ENCODE measurements around the gene CCDC148.

DNA sequence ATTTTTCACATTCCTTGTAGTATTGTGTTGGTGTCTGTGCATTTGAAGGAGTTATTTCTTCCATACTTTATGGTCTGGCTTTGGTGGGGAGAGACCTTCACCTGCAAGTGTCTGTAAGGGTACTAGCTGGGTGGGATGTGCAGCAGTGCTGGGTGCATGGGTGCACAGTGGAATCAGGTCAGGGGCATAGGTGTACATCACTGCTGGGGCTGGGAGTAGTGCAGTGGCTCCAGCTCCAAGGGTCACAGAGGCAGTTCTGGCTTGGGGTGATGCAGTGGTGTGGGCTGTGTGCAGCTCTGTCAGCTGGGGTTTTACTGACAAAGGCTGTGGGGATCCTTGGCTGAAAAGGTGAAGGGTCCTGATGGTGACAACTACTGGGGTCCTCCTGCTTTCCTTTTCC, 44.8 kb downstream of the CCDC148 start:
- TF ChIP-seq POLR2AphosphoS5 (IDR thresholded peaks at IDR 0.05; ENCODE audit: low read depth, low read length) (no peak), TAF1 (IDR thresholded peaks at IDR 0.05; ENCODE audit: borderline replicate concordance, insufficient read depth, low read length) (no peak), FOXP2 (optimal IDR thresholded peaks at IDR 0.05; ENCODE audit: borderline replicate concordance, extremely low read depth, extremely low read length, insufficient read depth) (no peak), SIN3A (IDR thresholded peaks at IDR 0.05; ENCODE audit: borderline replicate concordance, insufficient read depth, low read length) (no peak)
